IMR-90 (cell line): ENCODE results near the gene SENP2. TPM values are rescaled to one million over a fixed set of nuclear protein-coding genes. Genes with fewer than 3 reads are reported as not detected.

Source experiments
- ATAC-seq: fragments of 200-7000 bp; cut with Tn5 transposase; 2 replicates; pipeline ENCODE4 v1.9.1; 2020; ENCODE audit warnings: low read depth, mild to moderate bottlenecking, moderate library complexity
- BruUV-seq: library from RNA; stranded (reverse); fragments of 400-500 nt; replicated peaks from 2 replicates; lab custom pipeline; 2021; lab: Mats Ljungman, UMichigan
- CTCF ChIA-PET: fragments of 300-600 bp; formaldehyde crosslinking; extraction: SDS; loops from one replicate; lab custom pipeline; 2021; ENCODE audit warnings: antibody characterized with exemption; lab: Yijun Ruan, JAX
- POLR2A ChIA-PET: fragments of 300-600 bp; sonication (Branson Sonifier 250); formaldehyde crosslinking; loops from one replicate; lab custom pipeline; 2022; ENCODE audit warnings: antibody characterized with exemption; ENCODE audit not compliant: unreplicated experiment; lab: Charles Lee
- DNase-seq: peaks from one replicate; pipeline ENCODE4 v3.0.0; 2013
- H2AFZ ChIP-seq: replicated peaks from 2 replicates; pipeline ENCODE3; 2013; ENCODE audit warnings: low read length, mild to moderate bottlenecking; ENCODE audit not compliant: poor library complexity
- H2AK5ac ChIP-seq: 2 replicates; pipeline ENCODE4 v1.6.1; 2013; ENCODE audit warnings: low read depth, low read length, inconsistent platforms
- H2AK9ac ChIP-seq: replicated peaks from 2 replicates; pipeline ENCODE3; 2013; ENCODE audit warnings: mild to moderate bottlenecking, low read depth, low read length, moderate library complexity; ENCODE audit not compliant: poor library complexity
- H2BK120ac ChIP-seq: 2 replicates; pipeline ENCODE4 v1.6.1; 2013; ENCODE audit warnings: low read depth, low read length, inconsistent platforms
- H2BK15ac ChIP-seq: 3 replicates; pipeline ENCODE4 v1.6.1; 2013; ENCODE audit warnings: low read depth, low read length, inconsistent platforms
- H2BK20ac ChIP-seq: 2 replicates; pipeline ENCODE4 v1.6.1; 2013; ENCODE audit warnings: low read depth, mild to moderate bottlenecking, inconsistent platforms, low read length, moderate library complexity
- H2BK5ac ChIP-seq: 2 replicates; pipeline ENCODE4 v1.6.1; 2013; ENCODE audit warnings: mild to moderate bottlenecking, low read depth, low read length, inconsistent platforms; ENCODE audit not compliant: poor library complexity, severe bottlenecking
- H3K14ac ChIP-seq: replicated peaks from 2 replicates; pipeline ENCODE4 v1.6.1; 2013; ENCODE audit warnings: low read depth, low read length, inconsistent platforms
- H3K18ac ChIP-seq: 2 replicates; pipeline ENCODE4 v1.6.1; 2013; ENCODE audit warnings: low read depth, low read length, control low read depth
- H3K23ac ChIP-seq: 2 replicates; pipeline ENCODE4 v1.6.1; 2013; ENCODE audit warnings: low read depth, low read length, inconsistent platforms
- H3K27ac ChIP-seq: 2 replicates; pipeline ENCODE4 v1.5.1; 2013; ENCODE audit warnings: mild to moderate bottlenecking, control low read depth, low read length; ENCODE audit not compliant: insufficient read depth
- H3K27me3 ChIP-seq: 2 replicates; pipeline ENCODE4 v1.6.1; 2013; ENCODE audit warnings: low read length; ENCODE audit not compliant: control insufficient read depth, insufficient read depth
- H3K36me3 ChIP-seq: 2 replicates; pipeline ENCODE4 v1.6.1; 2013; ENCODE audit warnings: low read length, mixed read lengths; ENCODE audit not compliant: control insufficient read depth, insufficient read depth
- H3K4ac ChIP-seq: 2 replicates; pipeline ENCODE4 v1.6.1; 2013; ENCODE audit warnings: low read depth, low read length, inconsistent platforms
- H3K4me1 ChIP-seq: 2 replicates; pipeline ENCODE4 v1.6.1; 2013; ENCODE audit warnings: low read length, mixed read lengths; ENCODE audit not compliant: control insufficient read depth, insufficient read depth
- H3K4me2 ChIP-seq: 2 replicates; pipeline ENCODE4 v1.6.1; 2013; ENCODE audit warnings: low read depth, mild to moderate bottlenecking, control low read depth, low read length, moderate library complexity
- H3K4me3 ChIP-seq: 2 replicates; pipeline ENCODE4 v1.5.1; 2013; ENCODE audit warnings: low read depth, mild to moderate bottlenecking, control low read depth, low read length, moderate library complexity; ENCODE audit not compliant: insufficient read depth
- H3K56ac ChIP-seq: 2 replicates; pipeline ENCODE4 v1.6.1; 2013; ENCODE audit warnings: low read length, inconsistent platforms; ENCODE audit not compliant: insufficient read depth; ENCODE audit errors: extremely low read depth
- H3K79me1 ChIP-seq, 2 experiments: 2 replicates each; pipeline ENCODE4 v1.6.1; 2013; ENCODE audit warnings: low read length in 2 of 2, inconsistent platforms in 1 of 2, low read depth in 1 of 2
- H3K9ac ChIP-seq: 2 replicates; pipeline ENCODE4 v1.6.1; 2013; ENCODE audit warnings: low read depth, low read length, control low read depth
- H3K9me1 ChIP-seq: 2 replicates; pipeline ENCODE4 v1.6.1; 2013; ENCODE audit warnings: low read length, inconsistent platforms; ENCODE audit not compliant: insufficient read depth
- H3K9me3 ChIP-seq: 2 replicates; pipeline ENCODE4 v1.6.1; 2013; ENCODE audit warnings: low read length; ENCODE audit not compliant: control insufficient read depth, insufficient read depth
- H4K20me1 ChIP-seq: 2 replicates; pipeline ENCODE4 v1.6.1; 2013; ENCODE audit warnings: low read length, inconsistent platforms; ENCODE audit not compliant: insufficient read depth
- H4K5ac ChIP-seq: 2 replicates; pipeline ENCODE4 v1.6.1; 2013; ENCODE audit warnings: mild to moderate bottlenecking, low read depth, low read length, control low read depth
- H4K8ac ChIP-seq, 2 experiments: 2 replicates each; pipeline ENCODE4 v1.6.1; 2013; ENCODE audit warnings: low read depth in 2 of 2, low read length in 2 of 2, control low read depth in 1 of 2, inconsistent platforms in 1 of 2
- H4K91ac ChIP-seq: 2 replicates; pipeline ENCODE4 v1.6.1; 2013; ENCODE audit warnings: low read depth, low read length, inconsistent platforms; ENCODE audit not compliant: insufficient read depth
- BHLHE40 ChIP-seq: fragments of 150-350 bp; IDR thresholded peaks from 2 replicates; pipeline ENCODE4 v1.6.1; 2016; ENCODE audit warnings: mild to moderate bottlenecking, low read depth, low read length
- CEBPB ChIP-seq: IDR thresholded peaks from 2 replicates; pipeline ENCODE4 v1.6.1; 2012; ENCODE audit warnings: low read depth, low read length, improper control_type of control experiment
- CHD1 ChIP-seq: IDR thresholded peaks from 2 replicates; pipeline ENCODE4 v1.6.1; 2012; ENCODE audit warnings: low read depth, low read length, improper control_type of control experiment
- FOS ChIP-seq: fragments of 150-350 bp; IDR thresholded peaks from 2 replicates; pipeline ENCODE4 v1.6.1; 2016; ENCODE audit warnings: low read depth, low read length
- MAFK ChIP-seq: IDR thresholded peaks from 2 replicates; pipeline ENCODE4 v1.6.1; 2012; ENCODE audit warnings: low read depth, low read length, improper control_type of control experiment
- MAZ ChIP-seq: IDR thresholded peaks from 2 replicates; pipeline ENCODE4 v1.6.1; 2012; ENCODE audit warnings: low read depth, mild to moderate bottlenecking, low read length, improper control_type of control experiment, moderate library complexity, borderline replicate concordance
- MXI1 ChIP-seq: IDR thresholded peaks from 2 replicates; pipeline ENCODE4 v1.6.1; 2012; ENCODE audit warnings: low read depth, mild to moderate bottlenecking, low read length, moderate library complexity, borderline replicate concordance
- NFE2L2 ChIP-seq: fragments of 150-350 bp; IDR thresholded peaks from 2 replicates; pipeline ENCODE4 v1.6.1; 2016; ENCODE audit warnings: low read depth, mild to moderate bottlenecking, low read length
- POLR2A ChIP-seq: IDR thresholded peaks from 2 replicates; pipeline ENCODE4 v1.6.1; 2012; ENCODE audit warnings: mild to moderate bottlenecking, low read depth, low read length
- RAD21 ChIP-seq: IDR thresholded peaks from 2 replicates; pipeline ENCODE4 v1.6.1; 2012; ENCODE audit warnings: low read length, improper control_type of control experiment
- RCOR1 ChIP-seq: IDR thresholded peaks from 2 replicates; pipeline ENCODE4 v1.6.1; 2012; ENCODE audit warnings: mild to moderate bottlenecking, low read length, improper control_type of control experiment; ENCODE audit not compliant: insufficient replicate concordance
- RFX5 ChIP-seq: IDR thresholded peaks from 2 replicates; pipeline ENCODE4 v1.8.0; 2012; ENCODE audit warnings: low read depth, mild to moderate bottlenecking, low read length, moderate library complexity
- SMC3 ChIP-seq: fragments of 150-350 bp; IDR thresholded peaks from 2 replicates; pipeline ENCODE4 v1.6.1; 2016; ENCODE audit warnings: low read depth, mild to moderate bottlenecking, antibody characterized with exemption, low read length, moderate library complexity
- USF2 ChIP-seq: fragments of 150-350 bp; IDR thresholded peaks from 2 replicates; pipeline ENCODE4 v1.6.1; 2017; ENCODE audit warnings: mild to moderate bottlenecking, antibody characterized with exemption, low read length, low read depth
- WGBS, 2 experiments: methylation state at CpG; one replicate each; pipeline versions ENCODE4 v1.1.5 to v1.1.7; 2013; ENCODE audit warnings: missing lambda C conversion rate in 2 of 2; ENCODE audit not compliant: insufficient read length in 1 of 2; ENCODE audit errors: extremely low coverage in 2 of 2; 5-methylcytosine and 5-hydroxymethylcytosine counted together
- dilution Hi-C: fragments of 300-500 bp; cut with HindIII; formaldehyde crosslinking; loops from one replicate; pipeline ENCODE4 v1.14.3; 2018; ENCODE audit warnings: low sequenced_read_pairs; ENCODE audit not compliant: unreplicated experiment
- in situ Hi-C: fragments of 300-500 bp; cut with MboI; formaldehyde crosslinking; loops from 3 replicates; pipeline ENCODE4 v1.14.3; 2019; ENCODE audit warnings: low sequenced_read_pairs, inconsistent platforms, mixed read lengths
- intact Hi-C: fragments of 100-400 bp; cut with micrococcal nuclease; formaldehyde crosslinking; loops from 2 replicates; pipeline ENCODE4 v1.10.0; 2022
- polyA plus RNA-seq, 3 experiments: library from polyadenylated mRNA; depleted of rRNA; stranded (reverse); fragments of >200 nt; gene quantifications; 2 replicates each; pipeline ENCODE4 v1.2.3, GENCODE V29; 2012; ENCODE audit warnings: low replicate concordance in 1 of 3
- total RNA-seq: library from RNA; depleted of rRNA; stranded (reverse); fragments of >200 nt; gene quantifications from 2 replicates; pipeline ENCODE4 v1.2.3, GENCODE V29; 2012
- TF ChIP-seq, protein P1 (sequence below): conservative IDR thresholded peaks from 2 replicates; pipeline ENCODE4 v1.5.1; 2012; ENCODE audit warnings: mild to moderate bottlenecking, low read depth, low read length, improper control_type of control experiment
- TF ChIP-seq, protein P2 (sequence below): fragments of 150-350 bp; IDR thresholded peaks from 2 replicates; pipeline ENCODE4 v1.6.1; 2016; ENCODE audit warnings: low read depth, mild to moderate bottlenecking, low read length, moderate library complexity, borderline replicate concordance

SENP2 gene
- total and polyA plus RNA-seq, 2 of the 4 experiments (the other 2 are of a cell fraction) = 9.4 to 15.2 TPM

DNA sequence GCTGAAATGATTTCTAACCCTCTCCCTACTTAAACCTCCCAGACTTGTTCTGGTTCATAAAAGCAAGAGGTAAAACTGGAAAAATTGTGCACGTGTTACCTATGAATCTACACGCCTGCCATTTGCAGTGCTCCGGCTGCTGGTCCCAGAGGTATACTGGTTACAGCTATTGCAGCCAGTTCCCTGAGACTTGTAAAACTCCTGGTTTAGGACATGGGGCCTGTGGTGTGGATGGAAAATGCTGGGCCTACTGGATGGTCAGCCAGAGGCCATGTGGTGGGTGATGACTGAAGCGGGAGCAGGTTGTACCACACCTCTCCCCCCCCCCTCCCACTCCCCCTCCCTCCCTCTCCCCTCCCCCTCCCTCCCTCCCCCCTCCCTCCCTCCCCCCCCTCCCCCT is 45.0 kb downstream of the SENP2 start:
- POLR2A ChIA-PET = no interaction called here
- in situ Hi-C loops = no loop called here
- H3K27ac ChIP-seq = no peak overlapping the region

More for the DNA sequence above, 45.0 kb downstream of the SENP2 start:
- H2AK5ac ChIP-seq = no peak overlapping the region
- H2BK20ac ChIP-seq = no peak overlapping the region
- H3K14ac ChIP-seq = no peak overlapping the region
- no CpG with 5 or more reads among the region's 4 CpGs for WGBS, 2 experiments
- H2BK120ac ChIP-seq = no peak overlapping the region
- H3K9ac ChIP-seq = no peak overlapping the region
- H2BK5ac ChIP-seq = no peak overlapping the region
- H3K27me3 ChIP-seq = no peaks in the 10 kb centered on the region
- H2AFZ ChIP-seq = no peak overlapping the region
- DNase-seq = no peak
- intact Hi-C loops = no loop called here
- no TSS peak for BruUV-seq
- peaks cover 7% of the 10 kb centered on the region for H3K4me1 ChIP-seq
- TF ChIP-seq USF2 = no peak
- no peak for TF ChIP-seq RFX5
- TF ChIP-seq POLR2A = no peak
- no peak for TF ChIP-seq RAD21
- no peak for TF ChIP-seq MXI1
- no peak for TF ChIP-seq BHLHE40
- no peak for TF ChIP-seq NFE2L2
- TF ChIP-seq, protein P1, sequence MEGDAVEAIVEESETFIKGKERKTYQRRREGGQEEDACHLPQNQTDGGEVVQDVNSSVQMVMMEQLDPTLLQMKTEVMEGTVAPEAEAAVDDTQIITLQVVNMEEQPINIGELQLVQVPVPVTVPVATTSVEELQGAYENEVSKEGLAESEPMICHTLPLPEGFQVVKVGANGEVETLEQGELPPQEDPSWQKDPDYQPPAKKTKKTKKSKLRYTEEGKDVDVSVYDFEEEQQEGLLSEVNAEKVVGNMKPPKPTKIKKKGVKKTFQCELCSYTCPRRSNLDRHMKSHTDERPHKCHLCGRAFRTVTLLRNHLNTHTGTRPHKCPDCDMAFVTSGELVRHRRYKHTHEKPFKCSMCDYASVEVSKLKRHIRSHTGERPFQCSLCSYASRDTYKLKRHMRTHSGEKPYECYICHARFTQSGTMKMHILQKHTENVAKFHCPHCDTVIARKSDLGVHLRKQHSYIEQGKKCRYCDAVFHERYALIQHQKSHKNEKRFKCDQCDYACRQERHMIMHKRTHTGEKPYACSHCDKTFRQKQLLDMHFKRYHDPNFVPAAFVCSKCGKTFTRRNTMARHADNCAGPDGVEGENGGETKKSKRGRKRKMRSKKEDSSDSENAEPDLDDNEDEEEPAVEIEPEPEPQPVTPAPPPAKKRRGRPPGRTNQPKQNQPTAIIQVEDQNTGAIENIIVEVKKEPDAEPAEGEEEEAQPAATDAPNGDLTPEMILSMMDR = no peak
- TF ChIP-seq, protein P2, sequence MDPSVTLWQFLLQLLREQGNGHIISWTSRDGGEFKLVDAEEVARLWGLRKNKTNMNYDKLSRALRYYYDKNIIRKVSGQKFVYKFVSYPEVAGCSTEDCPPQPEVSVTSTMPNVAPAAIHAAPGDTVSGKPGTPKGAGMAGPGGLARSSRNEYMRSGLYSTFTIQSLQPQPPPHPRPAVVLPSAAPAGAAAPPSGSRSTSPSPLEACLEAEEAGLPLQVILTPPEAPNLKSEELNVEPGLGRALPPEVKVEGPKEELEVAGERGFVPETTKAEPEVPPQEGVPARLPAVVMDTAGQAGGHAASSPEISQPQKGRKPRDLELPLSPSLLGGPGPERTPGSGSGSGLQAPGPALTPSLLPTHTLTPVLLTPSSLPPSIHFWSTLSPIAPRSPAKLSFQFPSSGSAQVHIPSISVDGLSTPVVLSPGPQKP = no peak
- TF ChIP-seq MAZ = no peak
- TF ChIP-seq CHD1 = no peak
- no peak for TF ChIP-seq FOS
- no peak for TF ChIP-seq SMC3
- TF ChIP-seq CEBPB = no peak
- no peak for TF ChIP-seq RCOR1
- no peak for TF ChIP-seq MAFK
- CTCF ChIA-PET = no interaction called here
- no peaks in the 10 kb centered on the region for H4K20me1 ChIP-seq
- H4K8ac ChIP-seq = no peak overlapping the region; a peak in 1 of 4 replicates
- no peaks in the 10 kb centered on the region for H3K79me1 ChIP-seq
- no peak overlapping the region for H3K18ac ChIP-seq
- H3K9me3 ChIP-seq = no peaks in the 10 kb centered on the region
- no peak overlapping the region for H3K4me3 ChIP-seq
- H3K56ac ChIP-seq = no peak overlapping the region
- 0 out of 2 replicates have a peak, but pooled peaks have one; percentile 6 for ATAC-seq
- no peak overlapping the region for H3K4ac ChIP-seq
- H3K9me1 ChIP-seq = no peaks in the 10 kb centered on the region
- no peak overlapping the region for H3K23ac ChIP-seq
- H4K91ac ChIP-seq = no peak overlapping the region
- H2AK9ac ChIP-seq = no peak overlapping the region
- H2BK15ac ChIP-seq = no peak overlapping the region
- H3K36me3 ChIP-seq = peaks cover 5% of the 10 kb centered on the region; the same call in 1 of the 2 replicates
- dilution Hi-C loops = no loop called here
- H4K5ac ChIP-seq = no peak overlapping the region
- no peak overlapping the region for H3K4me2 ChIP-seq
